Erythroblast (primary cell): Measurements from ENCODE around the gene SIGLEC12.
"Not testable (repeated sequence)": the region's sequence is repeated elsewhere in the genome, so short reads cannot be mapped to it uniquely, and the experiment has no call there.

ENCODE experiments used
- DNase-seq, 2 experiments: peaks; one replicate each; lab custom pipeline; 2025; lab: John Stamatoyannopoulos, UW
- GATA1 ChIP-seq: IDR thresholded peaks from 2 replicates; pipeline ENCODE4 v1.6.1; 2011; ENCODE audit warnings: low read depth, mild to moderate bottlenecking, control low read depth, low read length, moderate library complexity
- POLR2A ChIP-seq: IDR thresholded peaks from 2 replicates; pipeline ENCODE4 v1.6.1; 2011; ENCODE audit warnings: mild to moderate bottlenecking, low read length

Gene SIGLEC12

GRCh38 chr19:51448411-51449016 lies 53.1 kb downstream of the SIGLEC12 start:
- peak in 1 of 2 experiments; percentile 50 for DNase-seq

GRCh38 chr19:51448011-51448410 lies 53.6 kb downstream of the SIGLEC12 start:
- TF ChIP-seq POLR2A, result no peak
- no peak for TF ChIP-seq GATA1
- DNase-seq, result no peak

More at GRCh38 chr19:51448411-51449016, 53.1 kb downstream of the SIGLEC12 start:
- no peak for TF ChIP-seq POLR2A
- TF ChIP-seq GATA1, result no peak

GRCh38 chr19:51447510-51447909 lies 54.1 kb downstream of the SIGLEC12 start:
- DNase-seq, result not testable (repeated sequence)

GRCh38 chr19:51441410-51442390 lies 59.9 kb downstream of the SIGLEC12 start:
- TF ChIP-seq GATA1 (no peak), POLR2A (no peak)
- DNase-seq, result no peak
